ENCODE data around the gene DNAJC24. TPM values are rescaled to one million over a fixed set of nuclear protein-coding genes. Genes with fewer than 3 reads are reported as not detected.
A peak's percentile ranks its signal among the peaks of the same experiment; 100 is the strongest.

Gene DNAJC24
- total and polyA plus RNA-seq, 9 of the 15 experiments (the other 6 are each of a cell fraction or from before 2014, with no cell fraction given): 12.2 to 31.9 (median 16.9) TPM

DNA sequence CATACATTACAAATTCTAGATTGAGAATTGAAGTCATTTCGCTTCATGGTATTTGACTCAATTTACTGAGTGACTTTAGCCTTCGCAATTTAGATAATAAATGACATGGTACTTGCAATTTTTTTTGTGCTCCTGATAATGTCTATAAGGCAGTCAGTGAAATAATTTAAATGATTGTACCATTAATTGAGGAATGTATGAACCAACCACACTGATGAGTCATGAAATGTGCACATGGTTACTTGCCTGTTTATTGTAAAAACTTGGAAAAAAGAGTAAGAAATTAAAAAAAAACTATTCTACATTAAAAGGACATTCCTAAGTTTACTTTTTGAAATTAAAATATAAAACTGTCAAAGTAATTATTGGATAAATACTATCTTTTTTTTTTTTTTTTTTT, 43.3 kb downstream of the DNAJC24 start:
- FAIRE-seq (no peak), DNase-seq (ENCODE audit: extremely low read depth in 1 of 4, low spot score in 3 of 4) (no peak), ATAC-seq (no peak)
- intact Hi-C loops (cut with micrococcal nuclease) (no loop called here), in situ Hi-C loops (cut with MboI) (no loop called here)
- BruUV-seq (replicated peaks): no TSS peak
- no peaks in the 10 kb centered on the region for H4K20me1 ChIP-seq (replicated peaks; ENCODE audit: control insufficient read depth, insufficient read depth, low read length)
- TF ChIP-seq, protein P1, sequence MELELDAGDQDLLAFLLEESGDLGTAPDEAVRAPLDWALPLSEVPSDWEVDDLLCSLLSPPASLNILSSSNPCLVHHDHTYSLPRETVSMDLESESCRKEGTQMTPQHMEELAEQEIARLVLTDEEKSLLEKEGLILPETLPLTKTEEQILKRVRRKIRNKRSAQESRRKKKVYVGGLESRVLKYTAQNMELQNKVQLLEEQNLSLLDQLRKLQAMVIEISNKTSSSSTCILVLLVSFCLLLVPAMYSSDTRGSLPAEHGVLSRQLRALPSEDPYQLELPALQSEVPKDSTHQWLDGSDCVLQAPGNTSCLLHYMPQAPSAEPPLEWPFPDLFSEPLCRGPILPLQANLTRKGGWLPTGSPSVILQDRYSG (tag; conservative IDR thresholded peaks at IDR 0.05; ENCODE audit: low read depth): no peak
- TF ChIP-seq, protein P2, sequence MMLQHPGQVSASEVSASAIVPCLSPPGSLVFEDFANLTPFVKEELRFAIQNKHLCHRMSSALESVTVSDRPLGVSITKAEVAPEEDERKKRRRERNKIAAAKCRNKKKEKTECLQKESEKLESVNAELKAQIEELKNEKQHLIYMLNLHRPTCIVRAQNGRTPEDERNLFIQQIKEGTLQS (IDR thresholded peaks at IDR 0.05): 0 out of 2 replicates have a peak, but pooled peaks have one; percentile 12
- TF ChIP-seq, protein P2 (CRISPR knock-in tag; conservative IDR thresholded peaks at IDR 0.05): no peak
- no peaks in the 10 kb centered on the region for H3K9me3 ChIP-seq (replicated peaks; ENCODE audit: control insufficient read depth, insufficient read depth, low read depth, low read length)
- 0 out of 3 replicates have a peak, but pooled peaks cover 8% of the 10 kb centered on the region for H3K36me3 ChIP-seq (ENCODE audit: control insufficient read depth, insufficient read depth, low read length)
- H3K79me2 ChIP-seq (ENCODE audit: control insufficient read depth, insufficient read depth, low read length): no peaks in the 10 kb centered on the region
- POLR2A ChIA-PET: no interaction called here
- H2AFZ ChIP-seq (ENCODE audit: low read depth, low read length): no peak overlapping the region
- no peaks in the 10 kb centered on the region; a peak in 1 of 5 replicates for H3K27me3 ChIP-seq (ENCODE audit: control insufficient read depth in 2 of 2, insufficient read depth in 2 of 2, low read length in 2 of 2)
- H3K27ac ChIP-seq (ENCODE audit: extremely low read depth, low read depth, low read length): no peak overlapping the region
- H3K9me1 ChIP-seq (ENCODE audit: control insufficient read depth, insufficient read depth, low read length): no peaks in the 10 kb centered on the region
- 94% methylated on average over 2 of the region's 2 CpGs for WGBS (ENCODE audit: insufficient coverage, low coverage, missing lambda C conversion rate)
- CTCF ChIA-PET (ENCODE audit: low intra/inter-chr PET ratio): no interaction called here
- H3K4me1 ChIP-seq (replicated peaks in 1 of 2; ENCODE audit: control insufficient read depth in 2 of 2, insufficient read depth in 2 of 2, low read length in 2 of 2): no peaks in the 10 kb centered on the region; a peak in 1 of 5 replicates
- no peak overlapping the region for H3K4me2 ChIP-seq (ENCODE audit: insufficient read depth, low read length)
- no peak overlapping the region for H3K9ac ChIP-seq (ENCODE audit: insufficient read depth in 1 of 2, low read depth in 2 of 2, low read length in 2 of 2)
- no peak overlapping the region for H3K4me3 ChIP-seq

DNA sequence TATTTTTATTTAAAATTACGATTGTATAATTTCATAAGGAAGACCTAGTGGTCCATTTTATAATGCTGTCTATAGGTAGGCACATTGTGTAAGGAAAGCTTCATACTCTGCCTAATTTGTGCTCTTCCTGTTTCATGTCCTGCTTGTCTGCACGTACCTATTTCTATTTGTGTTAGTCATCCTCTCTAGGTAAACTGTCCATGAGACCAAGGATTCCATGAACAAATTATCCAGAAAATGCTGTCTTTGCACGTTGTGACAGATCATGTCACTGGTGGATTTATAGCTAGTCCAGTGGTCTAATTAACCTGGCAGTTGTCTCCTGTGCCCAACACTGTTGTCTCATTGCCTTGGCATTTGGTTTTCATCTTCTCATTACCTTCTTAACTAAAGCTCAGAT, 44.7 kb downstream of the DNAJC24 start:
- intact Hi-C loops (cut with micrococcal nuclease): no loop called here
- FAIRE-seq: no peak
- 0 out of 3 replicates have a peak, but pooled peaks cover 8% of the 10 kb centered on the region for H3K36me3 ChIP-seq (ENCODE audit: control insufficient read depth, insufficient read depth, low read length)
- no peak overlapping the region for H3K9ac ChIP-seq (ENCODE audit: insufficient read depth in 1 of 2, low read depth in 2 of 2, low read length in 2 of 2)
- CTCF ChIA-PET (ENCODE audit: low intra/inter-chr PET ratio): no interaction called here
- no peaks in the 10 kb centered on the region; a peak in 1 of 5 replicates for H3K27me3 ChIP-seq (ENCODE audit: control insufficient read depth in 2 of 2, insufficient read depth in 2 of 2, low read length in 2 of 2)
- no peak overlapping the region for H3K4me3 ChIP-seq
- POLR2A ChIA-PET: no interaction called here
- H3K4me1 ChIP-seq (replicated peaks in 1 of 2; ENCODE audit: control insufficient read depth in 2 of 2, insufficient read depth in 2 of 2, low read length in 2 of 2): peaks cover 0 to 10% of the 10 kb centered on the region in 2 experiments; a peak in 2 of 5 replicates
- in situ Hi-C loops (cut with MboI): no loop called here
- H2AFZ ChIP-seq (ENCODE audit: low read depth, low read length): no peak overlapping the region
- H3K79me2 ChIP-seq (ENCODE audit: control insufficient read depth, insufficient read depth, low read length): no peaks in the 10 kb centered on the region
- ATAC-seq: no peak
- 40% methylated on average over 3 of the region's 3 CpGs for WGBS (ENCODE audit: insufficient coverage, low coverage, missing lambda C conversion rate)
- H3K4me2 ChIP-seq (ENCODE audit: insufficient read depth, low read length): no peak overlapping the region
- no peak overlapping the region for H3K27ac ChIP-seq (ENCODE audit: extremely low read depth, low read depth, low read length)
- no peak for DNase-seq (ENCODE audit: extremely low read depth in 1 of 4, low spot score in 3 of 4)
- no peaks in the 10 kb centered on the region for H3K9me3 ChIP-seq (replicated peaks; ENCODE audit: control insufficient read depth, insufficient read depth, low read depth, low read length)
- no peaks in the 10 kb centered on the region for H4K20me1 ChIP-seq (replicated peaks; ENCODE audit: control insufficient read depth, insufficient read depth, low read length)
- no TSS peak for BruUV-seq (replicated peaks)
- no peaks in the 10 kb centered on the region for H3K9me1 ChIP-seq (ENCODE audit: control insufficient read depth, insufficient read depth, low read length)
- TF ChIP-seq BMI1 (IDR thresholded peaks at IDR 0.05; ENCODE audit: low read length): no peak
- TF ChIP-seq, protein P3, sequence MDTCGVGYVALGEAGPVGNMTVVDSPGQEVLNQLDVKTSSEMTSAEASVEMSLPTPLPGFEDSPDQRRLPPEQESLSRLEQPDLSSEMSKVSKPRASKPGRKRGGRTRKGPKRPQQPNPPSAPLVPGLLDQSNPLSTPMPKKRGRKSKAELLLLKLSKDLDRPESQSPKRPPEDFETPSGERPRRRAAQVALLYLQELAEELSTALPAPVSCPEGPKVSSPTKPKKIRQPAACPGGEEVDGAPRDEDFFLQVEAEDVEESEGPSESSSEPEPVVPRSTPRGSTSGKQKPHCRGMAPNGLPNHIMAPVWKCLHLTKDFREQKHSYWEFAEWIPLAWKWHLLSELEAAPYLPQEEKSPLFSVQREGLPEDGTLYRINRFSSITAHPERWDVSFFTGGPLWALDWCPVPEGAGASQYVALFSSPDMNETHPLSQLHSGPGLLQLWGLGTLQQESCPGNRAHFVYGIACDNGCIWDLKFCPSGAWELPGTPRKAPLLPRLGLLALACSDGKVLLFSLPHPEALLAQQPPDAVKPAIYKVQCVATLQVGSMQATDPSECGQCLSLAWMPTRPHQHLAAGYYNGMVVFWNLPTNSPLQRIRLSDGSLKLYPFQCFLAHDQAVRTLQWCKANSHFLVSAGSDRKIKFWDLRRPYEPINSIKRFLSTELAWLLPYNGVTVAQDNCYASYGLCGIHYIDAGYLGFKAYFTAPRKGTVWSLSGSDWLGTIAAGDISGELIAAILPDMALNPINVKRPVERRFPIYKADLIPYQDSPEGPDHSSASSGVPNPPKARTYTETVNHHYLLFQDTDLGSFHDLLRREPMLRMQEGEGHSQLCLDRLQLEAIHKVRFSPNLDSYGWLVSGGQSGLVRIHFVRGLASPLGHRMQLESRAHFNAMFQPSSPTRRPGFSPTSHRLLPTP (IDR thresholded peaks at IDR 0.05; ENCODE audit: borderline replicate concordance, extremely low read depth, insufficient read length): no peak
- TF ChIP-seq PCBP2 (IDR thresholded peaks at IDR 0.05; ENCODE audit: low read depth, low read length, poor library complexity, severe bottlenecking): no peak
- no peak for TF ChIP-seq NUFIP1 (IDR thresholded peaks at IDR 0.05; ENCODE audit: partially characterized antibody)
- TF ChIP-seq, protein P4, sequence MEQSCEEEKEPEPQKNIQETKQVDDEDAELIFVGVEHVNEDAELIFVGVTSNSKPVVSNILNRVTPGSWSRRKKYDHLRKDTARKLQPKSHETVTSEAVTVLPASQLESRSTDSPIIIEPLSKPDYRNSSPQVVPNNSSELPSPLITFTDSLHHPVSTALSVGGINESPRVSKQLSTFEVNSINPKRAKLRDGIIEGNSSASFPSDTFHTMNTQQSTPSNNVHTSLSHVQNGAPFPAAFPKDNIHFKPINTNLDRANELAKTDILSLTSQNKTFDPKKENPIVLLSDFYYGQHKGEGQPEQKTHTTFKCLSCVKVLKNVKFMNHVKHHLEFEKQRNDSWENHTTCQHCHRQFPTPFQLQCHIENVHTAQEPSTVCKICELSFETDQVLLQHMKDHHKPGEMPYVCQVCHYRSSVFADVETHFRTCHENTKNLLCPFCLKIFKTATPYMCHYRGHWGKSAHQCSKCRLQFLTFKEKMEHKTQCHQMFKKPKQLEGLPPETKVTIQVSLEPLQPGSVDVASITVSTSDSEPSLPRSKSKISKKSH (CRISPR knock-in tag; IDR thresholded peaks at IDR 0.05): no peak
- no peak for TF ChIP-seq KAT8 (IDR thresholded peaks at IDR 0.05; ENCODE audit: low read depth)

All from K562 (cell line).